Upper lobe of right lung (tissue), 1 donor: ENCODE data around the gene INTS6L. TPM values are rescaled to one million over a fixed set of nuclear protein-coding genes. Genes with fewer than 3 reads are reported as not detected.

Experiments
- ATAC-seq: fragments of 200-7000 bp; cut with Tn5 transposase; one replicate; pipeline ENCODE4 v1.9.1; 2020; ENCODE audit warnings: mild to moderate bottlenecking, moderate library complexity
- DNase-seq: peaks from one replicate; pipeline ENCODE4 v3.0.0-alpha.2; 2020
- H3K27ac ChIP-seq: fragments of 200-600 bp; one replicate; pipeline ENCODE4 v1.8.0; 2022
- H3K27me3 ChIP-seq: fragments of 200-600 bp; one replicate; pipeline ENCODE4 v1.8.0; 2022; ENCODE audit warnings: mild to moderate bottlenecking
- H3K36me3 ChIP-seq: fragments of 200-600 bp; one replicate; pipeline ENCODE4 v1.8.0; 2022
- H3K4me1 ChIP-seq: fragments of 200-600 bp; one replicate; pipeline ENCODE4 v1.8.0; 2022
- H3K4me3 ChIP-seq: fragments of 200-600 bp; one replicate; pipeline ENCODE4 v1.8.0; 2022; ENCODE audit warnings: mild to moderate bottlenecking
- H3K9me3 ChIP-seq: fragments of 200-600 bp; one replicate; pipeline ENCODE4 v1.8.0; 2022
- intact Hi-C: fragments of 100-400 bp; cut with DNase I; formaldehyde crosslinking; loops from one replicate; pipeline ENCODE4 v1.11.0; 2022
- total RNA-seq: library from RNA; stranded (reverse); fragmentation: NEBNext Ultra II Directional; extraction: Animal tissue kit (Norgen Biotek cat#: 25700); gene quantifications from one replicate; pipeline ENCODE4 v1.2.1, GENCODE V29; 2021
- TF ChIP-seq, protein P1 (sequence below): fragments of 200-600 bp; IDR thresholded peaks from one replicate; pipeline ENCODE4 v1.8.0; 2022; ENCODE audit warnings: antibody characterized with exemption
- donor health status: DM: no; HTN: yes; CAD: no; lungs with severe emphysema.

INTS6L gene
- total RNA-seq, 1 donor from 2014 or later, result 7.4 TPM

DNA sequence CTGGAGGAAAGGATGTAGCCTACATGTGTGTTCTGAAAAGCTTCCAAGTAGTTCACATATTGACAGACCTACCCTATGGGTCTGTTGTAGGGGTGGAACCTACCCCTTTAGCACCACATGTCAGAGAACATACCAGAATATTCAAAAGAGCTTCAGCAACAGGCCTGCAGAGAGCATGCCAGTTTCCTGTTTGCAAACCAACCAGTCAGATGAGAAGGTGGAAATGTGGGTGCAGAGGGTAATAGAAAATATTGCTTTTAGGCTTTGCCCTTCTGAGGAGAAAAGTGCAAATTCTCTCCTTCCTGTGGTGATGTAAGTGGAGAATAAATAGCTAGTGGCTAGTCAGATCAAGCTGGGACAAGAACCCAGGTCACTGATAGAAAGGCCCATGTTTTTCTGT lies 16.4 kb downstream of the INTS6L start:
- TF ChIP-seq, protein P1, sequence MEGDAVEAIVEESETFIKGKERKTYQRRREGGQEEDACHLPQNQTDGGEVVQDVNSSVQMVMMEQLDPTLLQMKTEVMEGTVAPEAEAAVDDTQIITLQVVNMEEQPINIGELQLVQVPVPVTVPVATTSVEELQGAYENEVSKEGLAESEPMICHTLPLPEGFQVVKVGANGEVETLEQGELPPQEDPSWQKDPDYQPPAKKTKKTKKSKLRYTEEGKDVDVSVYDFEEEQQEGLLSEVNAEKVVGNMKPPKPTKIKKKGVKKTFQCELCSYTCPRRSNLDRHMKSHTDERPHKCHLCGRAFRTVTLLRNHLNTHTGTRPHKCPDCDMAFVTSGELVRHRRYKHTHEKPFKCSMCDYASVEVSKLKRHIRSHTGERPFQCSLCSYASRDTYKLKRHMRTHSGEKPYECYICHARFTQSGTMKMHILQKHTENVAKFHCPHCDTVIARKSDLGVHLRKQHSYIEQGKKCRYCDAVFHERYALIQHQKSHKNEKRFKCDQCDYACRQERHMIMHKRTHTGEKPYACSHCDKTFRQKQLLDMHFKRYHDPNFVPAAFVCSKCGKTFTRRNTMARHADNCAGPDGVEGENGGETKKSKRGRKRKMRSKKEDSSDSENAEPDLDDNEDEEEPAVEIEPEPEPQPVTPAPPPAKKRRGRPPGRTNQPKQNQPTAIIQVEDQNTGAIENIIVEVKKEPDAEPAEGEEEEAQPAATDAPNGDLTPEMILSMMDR, result no peak
- no peak overlapping the region for H3K27ac ChIP-seq

DNA sequence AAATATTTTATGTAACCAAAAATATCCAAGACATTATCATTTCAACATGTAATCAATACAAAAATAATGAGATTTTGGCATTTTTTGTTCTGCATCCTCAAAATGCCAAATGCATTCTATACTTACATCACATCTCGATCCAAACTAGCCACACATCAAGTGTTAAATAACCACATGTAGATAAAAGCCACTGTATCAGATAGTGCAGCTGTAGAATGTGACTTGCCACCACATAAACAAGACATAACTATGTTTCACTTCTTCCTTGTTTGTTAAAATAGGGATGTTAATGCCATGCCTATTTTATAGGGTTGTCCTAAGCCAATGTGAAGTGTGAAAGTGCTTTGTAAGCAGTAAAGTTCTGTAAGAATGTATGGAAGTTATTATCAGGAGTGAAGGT lies 20.9 kb downstream of the INTS6L start:
- H3K27me3 ChIP-seq, result no peaks in the 10 kb centered on the region
- H3K36me3 ChIP-seq, result no peaks in the 10 kb centered on the region
- TF ChIP-seq, protein P1, result no peak
- peaks cover 3% of the 10 kb centered on the region for H3K4me1 ChIP-seq
- DNase-seq, result no peak
- no peak for ATAC-seq
- no peaks in the 10 kb centered on the region for H3K9me3 ChIP-seq
- no peak overlapping the region for H3K4me3 ChIP-seq
- intact Hi-C loops, result no loop called here
- H3K27ac ChIP-seq, result no peak overlapping the region

More for the DNA sequence above, 16.4 kb downstream of the INTS6L start:
- H3K27me3 ChIP-seq, result no peaks in the 10 kb centered on the region
- no peaks in the 10 kb centered on the region for H3K36me3 ChIP-seq
- H3K4me1 ChIP-seq, result peaks cover 3% of the 10 kb centered on the region
- H3K9me3 ChIP-seq, result no peaks in the 10 kb centered on the region
- no peak for ATAC-seq
- no peak for DNase-seq
- H3K4me3 ChIP-seq, result no peak overlapping the region
- intact Hi-C loops, result no loop called here

DNA sequence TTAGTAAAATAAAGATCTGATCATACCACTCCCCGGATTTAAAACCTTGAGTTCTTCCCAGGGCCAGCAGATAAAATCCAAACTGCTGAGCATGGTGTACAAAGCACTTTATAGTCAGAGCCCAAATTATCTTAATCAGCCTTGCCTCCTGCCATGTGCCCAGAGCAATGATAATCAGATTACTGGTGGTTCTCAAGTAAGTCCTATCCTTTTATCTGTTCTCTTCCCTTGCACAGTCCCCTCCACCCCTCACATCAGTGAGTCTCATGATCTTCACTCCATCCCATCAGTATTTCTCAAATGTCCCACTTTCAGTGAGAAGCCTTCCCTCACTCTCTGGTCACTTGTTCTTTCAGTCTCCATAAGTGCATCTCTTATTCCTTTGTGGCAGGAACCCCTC lies 22.7 kb downstream of the INTS6L start:
- H3K27me3 ChIP-seq, result no peaks in the 10 kb centered on the region
- no peak for ATAC-seq
- H3K9me3 ChIP-seq, result no peaks in the 10 kb centered on the region
- no peak overlapping the region for H3K27ac ChIP-seq
- no peaks in the 10 kb centered on the region for H3K4me1 ChIP-seq
- no peak for DNase-seq
- H3K4me3 ChIP-seq, result no peak overlapping the region
- intact Hi-C loops, result no loop called here
- H3K36me3 ChIP-seq, result no peaks in the 10 kb centered on the region
- TF ChIP-seq, protein P1, result no peak

DNA sequence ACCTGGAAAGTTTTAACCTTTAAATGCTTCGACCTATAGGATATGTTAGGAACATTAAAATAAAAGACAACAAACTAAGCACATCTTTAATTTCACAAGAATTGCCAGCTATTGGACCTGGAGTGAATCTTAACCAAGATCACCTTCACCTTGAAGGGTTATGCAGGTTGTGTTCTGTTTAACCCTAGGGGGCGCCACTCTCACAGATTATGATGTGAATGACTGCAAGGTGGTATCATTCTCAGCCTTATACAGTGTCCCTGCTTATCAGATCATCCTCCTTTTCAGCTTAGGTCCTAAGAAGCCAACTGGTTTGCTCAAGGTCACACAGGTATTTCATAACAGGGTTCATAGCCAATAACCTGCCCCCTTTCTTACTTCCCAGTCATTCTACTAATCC lies 23.5 kb downstream of the INTS6L start:
- H3K27ac ChIP-seq, result no peak overlapping the region
- intact Hi-C loops, result no loop called here
- H3K36me3 ChIP-seq, result no peaks in the 10 kb centered on the region
- H3K9me3 ChIP-seq, result no peaks in the 10 kb centered on the region
- no peak for DNase-seq
- H3K27me3 ChIP-seq, result no peaks in the 10 kb centered on the region
- no peak overlapping the region for H3K4me3 ChIP-seq
- H3K4me1 ChIP-seq, result no peaks in the 10 kb centered on the region
- no peak for ATAC-seq
- TF ChIP-seq, protein P1, result peak; percentile 21

DNA sequence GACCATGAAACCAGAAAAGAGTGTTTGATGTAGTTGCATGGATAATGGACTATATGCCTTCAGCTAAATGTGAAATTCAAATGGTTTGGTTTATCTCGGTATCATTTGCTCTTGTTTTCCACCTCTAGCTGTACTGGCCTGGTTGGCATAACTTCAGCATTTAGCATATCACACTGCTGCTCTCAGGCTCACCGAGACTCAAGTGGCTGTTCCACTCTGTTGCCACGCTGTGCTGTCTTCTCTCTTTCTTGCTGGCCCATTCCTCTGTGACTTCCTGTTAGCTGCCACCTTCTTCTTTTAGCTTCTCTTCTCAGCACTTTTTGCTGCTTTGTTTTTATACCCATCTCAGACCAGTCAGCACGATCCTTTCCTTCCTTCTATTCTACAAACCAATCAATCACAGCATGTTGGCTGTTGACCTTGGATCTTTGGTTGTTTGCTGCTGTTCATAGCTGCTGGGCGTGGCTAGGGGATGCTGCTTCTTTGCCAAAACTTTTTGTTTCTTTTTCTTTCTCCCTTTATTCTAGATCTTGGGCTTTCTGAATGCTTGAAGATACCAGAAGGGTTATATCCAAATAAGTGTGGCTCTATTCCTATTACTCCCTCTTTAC lies 24.0 kb downstream of the INTS6L start:
- Histone ChIP-seq H3K27ac (no peak overlapping the region), H3K9me3 (no peaks in the 10 kb centered on the region), H3K36me3 (no peaks in the 10 kb centered on the region), H3K27me3 (no peaks in the 10 kb centered on the region), H3K4me1 (no peaks in the 10 kb centered on the region), H3K4me3 (no peak overlapping the region)
- TF ChIP-seq, protein P1, result no peak
- intact Hi-C loops, result no loop called here
- no peak for DNase-seq
- ATAC-seq, result no peak

DNA sequence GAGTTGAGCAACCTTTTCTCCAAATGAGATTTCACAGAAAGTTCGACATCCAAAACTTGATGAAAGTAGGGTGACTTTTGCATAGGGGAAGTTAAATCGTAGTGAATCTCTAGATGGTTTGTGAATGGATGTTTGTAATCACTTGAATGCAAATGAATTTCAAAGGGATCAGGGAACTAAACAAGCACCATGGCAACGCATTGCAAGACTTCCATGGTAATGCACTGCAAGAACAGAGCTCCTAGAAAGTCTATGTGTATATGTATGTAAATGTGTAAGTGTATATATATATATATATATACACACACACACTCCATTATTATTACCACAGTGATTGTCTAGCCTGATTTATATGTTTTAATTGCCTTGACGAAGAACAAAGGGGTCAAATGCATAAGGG lies 27.3 kb downstream of the INTS6L start:
- intact Hi-C loops, result no loop called here
- Histone ChIP-seq H3K9me3 (no peaks in the 10 kb centered on the region), H3K36me3 (no peaks in the 10 kb centered on the region), H3K27ac (no peak overlapping the region), H3K27me3 (no peaks in the 10 kb centered on the region), H3K4me3 (no peak overlapping the region), H3K4me1 (no peaks in the 10 kb centered on the region)
- ATAC-seq (no peak), DNase-seq (no peak)
- TF ChIP-seq, protein P1, result no peak
